SK-N-SH treated with all-trans-retinoic acid at 6 μM for 48 hours (cell line): Measurements from ENCODE around the gene NDUFS4.
A peak's percentile ranks its signal among the peaks of the same experiment; 100 is the strongest.

Source experiments
- ATAC-seq: fragments of 200-7000 bp; cut with Tn5 transposase; 3 replicates; pipeline ENCODE4 v1.9.1; 2020; ENCODE audit warnings: mild to moderate bottlenecking, moderate library complexity
- ARNTL ChIP-seq: fragments of 450-650 bp; formaldehyde crosslinking; IDR thresholded peaks from 2 replicates; pipeline ENCODE4 v1.5.0; 2020; ENCODE audit warnings: low read depth, mild to moderate bottlenecking, moderate library complexity, borderline replicate concordance
- BACH2 ChIP-seq: fragments of 250-450 bp; sonication (Bioruptor Pico); IDR thresholded peaks from 2 replicates; pipeline ENCODE4 v1.9.0; 2021; ENCODE audit warnings: mild to moderate bottlenecking, borderline replicate concordance
- CREB5 ChIP-seq: fragments of 250-450 bp; sonication (Bioruptor Pico); IDR thresholded peaks from 2 replicates; pipeline ENCODE4 v1.5.1; 2020; ENCODE audit warnings: low read depth, mild to moderate bottlenecking, moderate library complexity
- CSDC2 ChIP-seq: fragments of 250-450 bp; sonication (Bioruptor Pico); IDR thresholded peaks from 2 replicates; pipeline ENCODE4 v1.5.0; 2020; ENCODE audit warnings: mild to moderate bottlenecking, moderate library complexity
- CSRNP3 ChIP-seq: fragments of 250-450 bp; sonication (Bioruptor Pico); IDR thresholded peaks from 2 replicates; pipeline ENCODE4 v1.5.1; 2021; ENCODE audit warnings: mild to moderate bottlenecking, moderate library complexity
- ESRRG ChIP-seq: fragments of 250-450 bp; sonication (Bioruptor Pico); IDR thresholded peaks from 2 replicates; pipeline ENCODE4 v1.6.1; 2021; ENCODE audit warnings: mild to moderate bottlenecking
- GLIS3 ChIP-seq: fragments of 250-450 bp; sonication (Bioruptor Pico); IDR thresholded peaks from 2 replicates; pipeline ENCODE4 v1.5.0; 2020; ENCODE audit warnings: mild to moderate bottlenecking, moderate library complexity
- ISL1 ChIP-seq: fragments of 250-450 bp; sonication (Bioruptor Pico); IDR thresholded peaks from 2 replicates; pipeline ENCODE4 v2.1.2; 2022; ENCODE audit warnings: mild to moderate bottlenecking, moderate library complexity
- OSR1 ChIP-seq: fragments of 250-450 bp; sonication (Bioruptor Pico); IDR thresholded peaks from 2 replicates; pipeline ENCODE4 v1.8.0; 2022; ENCODE audit warnings: moderate library complexity, mild to moderate bottlenecking, inconsistent platforms
- PATZ1 ChIP-seq: fragments of 250-450 bp; sonication (Bioruptor Pico); IDR thresholded peaks from 2 replicates; pipeline ENCODE4 v1.8.0; 2020; ENCODE audit warnings: mild to moderate bottlenecking, moderate library complexity, borderline replicate concordance
- POU6F1 ChIP-seq: fragments of 250-450 bp; sonication (Bioruptor Pico); IDR thresholded peaks from 2 replicates; pipeline ENCODE4 v1.8.0; 2021; ENCODE audit warnings: low read depth, mild to moderate bottlenecking, moderate library complexity, borderline replicate concordance
- RARB ChIP-seq: fragments of 250-450 bp; sonication (Bioruptor Pico); IDR thresholded peaks from 2 replicates; pipeline ENCODE4 v1.8.0; 2021; ENCODE audit warnings: mild to moderate bottlenecking, moderate library complexity
- TCF4 ChIP-seq: fragments of 250-450 bp; sonication (Bioruptor Pico); IDR thresholded peaks from 2 replicates; pipeline ENCODE4 v1.8.0; 2021; ENCODE audit warnings: mild to moderate bottlenecking, moderate library complexity, borderline replicate concordance
- TOX ChIP-seq: fragments of 250-450 bp; sonication (Bioruptor Pico); IDR thresholded peaks from 2 replicates; pipeline ENCODE4 v1.8.0; 2021; ENCODE audit warnings: mild to moderate bottlenecking, moderate library complexity, borderline replicate concordance
- TSHZ2 ChIP-seq: fragments of 250-450 bp; sonication (Bioruptor Pico); IDR thresholded peaks from 2 replicates; pipeline ENCODE4 v1.5.0; 2020; ENCODE audit warnings: mild to moderate bottlenecking, moderate library complexity
- ZC3H10 ChIP-seq: fragments of 250-450 bp; sonication (Bioruptor Pico); IDR thresholded peaks from 2 replicates; pipeline ENCODE4 v1.5.1; 2021; ENCODE audit warnings: mild to moderate bottlenecking, moderate library complexity
- ZFP3 ChIP-seq: fragments of 250-450 bp; sonication (Bioruptor Pico); IDR thresholded peaks from 2 replicates; pipeline ENCODE4 v1.5.0; 2020; ENCODE audit warnings: mild to moderate bottlenecking, moderate library complexity
- ZFP30 ChIP-seq: fragments of 450-650 bp; formaldehyde crosslinking; IDR thresholded peaks from 2 replicates; pipeline ENCODE4 v1.5.0; 2022; ENCODE audit warnings: mild to moderate bottlenecking, moderate library complexity
- ZNF565 ChIP-seq: fragments of 450-650 bp; formaldehyde crosslinking; conservative IDR thresholded peaks from 2 replicates; pipeline ENCODE4 v1.5.0; 2020; ENCODE audit warnings: low read depth, mild to moderate bottlenecking, moderate library complexity
- ZNF70 ChIP-seq: fragments of 450-650 bp; formaldehyde crosslinking; IDR thresholded peaks from 2 replicates; pipeline ENCODE4 v1.5.0; 2020; ENCODE audit warnings: mild to moderate bottlenecking, moderate library complexity
- ZNF8 ChIP-seq: fragments of 450-650 bp; formaldehyde crosslinking; IDR thresholded peaks from 2 replicates; pipeline ENCODE4 v1.5.0; 2020; ENCODE audit warnings: mild to moderate bottlenecking, moderate library complexity

NDUFS4 gene

GRCh38 chr5:53642061-53642460, 81.6 kb downstream of the NDUFS4 start:
- TF ChIP-seq TSHZ2 (CRISPR knock-in tag) (no peak), PATZ1 (no peak), GLIS3 (no peak), ESRRG (CRISPR knock-in tag) (no peak), ZNF565 (CRISPR knock-in tag) (no peak), ISL1 (no peak), ARNTL (CRISPR knock-in tag) (no peak), ZC3H10 (CRISPR knock-in tag) (no peak), POU6F1 (no peak), TOX (CRISPR knock-in tag) (no peak), OSR1 (CRISPR knock-in tag) (no peak), CSDC2 (CRISPR knock-in tag) (no peak), TCF4 (CRISPR knock-in tag) (no peak), BACH2 (CRISPR knock-in tag) (no peak), ZNF8 (no peak), ZFP3 (CRISPR knock-in tag) (no peak), CSRNP3 (CRISPR knock-in tag) (no peak), CREB5 (CRISPR knock-in tag) (no peak), RARB (CRISPR knock-in tag) (no peak)
- TF ChIP-seq, all 23 proteins: peak for 0
- ATAC-seq, result no peak

GRCh38 chr5:53643445-53643844, 83.0 kb downstream of the NDUFS4 start:
- TF ChIP-seq TCF4 (CRISPR knock-in tag) (no peak), ZNF70 (CRISPR knock-in tag) (no peak), GLIS3 (no peak), ZNF565 (CRISPR knock-in tag) (no peak), RARB (CRISPR knock-in tag) (no peak), ZNF8 (no peak), ISL1 (no peak), POU6F1 (no peak)
- TF ChIP-seq, all 23 proteins: peak for 0
- ATAC-seq, result no peak

GRCh38 chr5:53645078-53645477, 84.6 kb downstream of the NDUFS4 start:
- no peak for ATAC-seq
- TF ChIP-seq GLIS3, result no peak
- no peak for TF ChIP-seq RARB (CRISPR knock-in tag)
- TF ChIP-seq ZFP30 (CRISPR knock-in tag), result no peak
- no peak for TF ChIP-seq OSR1 (CRISPR knock-in tag)
- TF ChIP-seq ISL1, result peak; percentile 53
